Activated CD4-positive, alpha-beta T cell treated with anti-CD3 and anti-CD28 coated beads, Interleukin-2, amount 10 ng/mL, durations not matched to agents 24 days and 14 days (primary cell): ENCODE measurements around the gene TACR2. TPM values are rescaled to one million over a fixed set of nuclear protein-coding genes. Genes with fewer than 3 reads are reported as not detected.
"Not testable (repeated sequence)": the region's sequence is repeated elsewhere in the genome, so short reads cannot be mapped to it uniquely, and the experiment has no call there.

Experiments used
- DNase-seq: peaks from one replicate; pipeline ENCODE4 v3.0.0; 2022
- H3K27ac Mint-ChIP-seq: one replicate; pipeline ENCODE4 v1.8.0; 2022; ENCODE audit warnings: mild to moderate bottlenecking, mixed read lengths
- H3K27me3 Mint-ChIP-seq: one replicate; pipeline ENCODE4 v1.8.0; 2022; ENCODE audit warnings: mixed read lengths
- H3K36me3 Mint-ChIP-seq: one replicate; pipeline ENCODE4 v1.8.0; 2022; ENCODE audit warnings: low read depth, mild to moderate bottlenecking, mixed read lengths
- H3K4me1 Mint-ChIP-seq: one replicate; pipeline ENCODE4 v1.8.0; 2021; ENCODE audit warnings: mixed read lengths
- H3K4me3 Mint-ChIP-seq: one replicate; pipeline ENCODE4 v1.8.0; 2022; ENCODE audit warnings: mild to moderate bottlenecking, moderate library complexity, mixed read lengths
- H3K9me3 Mint-ChIP-seq: one replicate; pipeline ENCODE4 v1.8.0; 2021; ENCODE audit warnings: mixed read lengths
- intact Hi-C: fragments of 100-400 bp; cut with micrococcal nuclease; formaldehyde crosslinking; loops from one replicate; pipeline ENCODE4 v1.15.1; 2023
- total RNA-seq: library from RNA; stranded (reverse); gene quantifications from 2 replicates; pipeline ENCODE4 v1.2.3, GENCODE V29; 2022

TACR2 gene
- total RNA-seq, 1 donor from 2014 or later, result not detected

- Mint-ChIP-seq H3K36me3 (no peaks in the 10 kb centered on the region), H3K9me3 (no peaks in the 10 kb centered on the region), H3K4me3 (no peak overlapping the region), H3K4me1 (peaks cover 6% of the 10 kb centered on the region), H3K27me3 (peaks cover 12% of the 10 kb centered on the region), H3K27ac (no peak overlapping the region)
- DNase-seq, result no peak
- intact Hi-C loops, result no loop called here
These were observed 40.4 kb upstream of the TACR2 start for GRCh38 chr10:69456880-69457693.

- H3K36me3 Mint-ChIP-seq, result no peaks in the 10 kb centered on the region
- H3K4me3 Mint-ChIP-seq, result no peak overlapping the region
These were observed 38.5 kb upstream of the TACR2 start for GRCh38 chr10:69455006-69455763.

GRCh38 chr10:69453795-69454194, 37.1 kb upstream of the TACR2 start:
- no peak overlapping the region for H3K27ac Mint-ChIP-seq
- H3K4me3 Mint-ChIP-seq, result no peak overlapping the region
- peaks cover 15% of the 10 kb centered on the region for H3K4me1 Mint-ChIP-seq
- peaks cover 14% of the 10 kb centered on the region for H3K27me3 Mint-ChIP-seq
- intact Hi-C loops, result no loop called here
- H3K36me3 Mint-ChIP-seq, result no peaks in the 10 kb centered on the region
- no peak for DNase-seq
- no peaks in the 10 kb centered on the region for H3K9me3 Mint-ChIP-seq

More at GRCh38 chr10:69455006-69455763, 38.5 kb upstream of the TACR2 start:
- H3K9me3 Mint-ChIP-seq, result no peaks in the 10 kb centered on the region
- peaks cover 11% of the 10 kb centered on the region for H3K4me1 Mint-ChIP-seq
- no peak overlapping the region for H3K27ac Mint-ChIP-seq
- no peak for DNase-seq
- intact Hi-C loops, result no loop called here
- peaks cover 14% of the 10 kb centered on the region for H3K27me3 Mint-ChIP-seq

- intact Hi-C loops, result no loop called here
- H3K36me3 Mint-ChIP-seq, result no peaks in the 10 kb centered on the region
- DNase-seq, result no peak
- no peak overlapping the region for H3K27ac Mint-ChIP-seq
- peaks cover 15% of the 10 kb centered on the region for H3K4me1 Mint-ChIP-seq
- no peaks in the 10 kb centered on the region for H3K9me3 Mint-ChIP-seq
- H3K4me3 Mint-ChIP-seq, result peak overlapping the region; percentile 90
- peaks cover 14% of the 10 kb centered on the region for H3K27me3 Mint-ChIP-seq
These were observed 36.1 kb upstream of the TACR2 start for GRCh38 chr10:69452676-69453415.

GRCh38 chr10:69451784-69452251, 35.1 kb upstream of the TACR2 start:
- no peak for DNase-seq
- no peaks in the 10 kb centered on the region for H3K36me3 Mint-ChIP-seq
- intact Hi-C loops, result no loop called here
- no peaks in the 10 kb centered on the region for H3K9me3 Mint-ChIP-seq
- peaks cover 13% of the 10 kb centered on the region for H3K4me1 Mint-ChIP-seq
- peak overlapping the region; percentile 60 for H3K27ac Mint-ChIP-seq
- H3K4me3 Mint-ChIP-seq, result peak overlapping the region; percentile 90
- H3K27me3 Mint-ChIP-seq, result peaks cover 14% of the 10 kb centered on the region

- peak; percentile 94 for DNase-seq
- Mint-ChIP-seq H3K36me3 (no peaks in the 10 kb centered on the region), H3K4me3 (peak within 1 kb of the TSS; percentile 90), H3K27ac (peak within 1 kb of the TSS; percentile 60), H3K9me3 (no peaks in the 10 kb centered on the region), H3K4me1 (peaks cover 13% of the 10 kb centered on the region), H3K27me3 (peaks cover 14% of the 10 kb centered on the region)
- intact Hi-C loops, result no loop called here
These were observed 34.6 kb upstream of the TACR2 start, which contains the start of gene TSPAN15 for GRCh38 chr10:69451209-69451783. TSPAN15 (plus strand) TSS chr10:69451465; CDS start chr10:69451595, 130 bp downstream.

GRCh38 chr10:69450395-69450794, 33.7 kb upstream of the TACR2 start:
- DNase-seq, H3K9me3 Mint-ChIP-seq, H3K36me3 Mint-ChIP-seq, intact Hi-C loops, H3K4me3 Mint-ChIP-seq, H3K27ac Mint-ChIP-seq: not testable (repeated sequence)
- peaks cover 13% of the 10 kb centered on the region for H3K4me1 Mint-ChIP-seq
- H3K27me3 Mint-ChIP-seq, result peaks cover 14% of the 10 kb centered on the region

- Mint-ChIP-seq H3K27ac (no peak overlapping the region), H3K4me1 (peaks cover 13% of the 10 kb centered on the region), H3K9me3 (no peaks in the 10 kb centered on the region), H3K36me3 (no peaks in the 10 kb centered on the region), H3K27me3 (peaks cover 14% of the 10 kb centered on the region), H3K4me3 (peak overlapping the region; percentile 3)
- intact Hi-C loops, result no loop called here
- DNase-seq, result peak; percentile 85
These were observed 33.1 kb upstream of the TACR2 start for GRCh38 chr10:69449841-69450240.

- Mint-ChIP-seq H3K27ac (no peak overlapping the region), H3K4me1 (peaks cover 10% of the 10 kb centered on the region), H3K36me3 (no peaks in the 10 kb centered on the region), H3K4me3 (no peak overlapping the region), H3K9me3 (no peaks in the 10 kb centered on the region), H3K27me3 (peaks cover 9% of the 10 kb centered on the region)
- no peak for DNase-seq
- intact Hi-C loops, result no loop called here
These were observed 30.0 kb upstream of the TACR2 start for GRCh38 chr10:69446650-69447151.

- intact Hi-C loops, result no loop called here
- H3K9me3 Mint-ChIP-seq, result no peaks in the 10 kb centered on the region
- H3K27ac Mint-ChIP-seq, result no peak overlapping the region
- H3K4me1 Mint-ChIP-seq, result peaks cover 8% of the 10 kb centered on the region
- H3K27me3 Mint-ChIP-seq, result peaks cover 10% of the 10 kb centered on the region
- H3K4me3 Mint-ChIP-seq, result no peak overlapping the region
- no peak for DNase-seq
- H3K36me3 Mint-ChIP-seq, result no peaks in the 10 kb centered on the region
These were observed 29.5 kb upstream of the TACR2 start for GRCh38 chr10:69446229-69446628.

GRCh38 chr10:69445041-69445440, 28.3 kb upstream of the TACR2 start:
- intact Hi-C loops, result no loop called here
- no peak for DNase-seq
- Mint-ChIP-seq H3K36me3 (no peaks in the 10 kb centered on the region), H3K4me1 (peaks cover 4% of the 10 kb centered on the region), H3K27me3 (peaks cover 10% of the 10 kb centered on the region), H3K9me3 (no peaks in the 10 kb centered on the region), H3K27ac (no peak overlapping the region), H3K4me3 (no peak overlapping the region)

- Mint-ChIP-seq H3K4me3 (no peak overlapping the region), H3K4me1 (no peaks in the 10 kb centered on the region), H3K9me3 (no peaks in the 10 kb centered on the region), H3K27me3 (peaks cover 14% of the 10 kb centered on the region), H3K27ac (no peak overlapping the region), H3K36me3 (no peaks in the 10 kb centered on the region)
- intact Hi-C loops, result no loop called here
- DNase-seq, result no peak
These were observed 26.6 kb upstream of the TACR2 start for GRCh38 chr10:69443354-69443753.

- Mint-ChIP-seq H3K4me3 (no peak overlapping the region), H3K27ac (no peak overlapping the region), H3K9me3 (no peaks in the 10 kb centered on the region), H3K36me3 (no peaks in the 10 kb centered on the region), H3K27me3 (peaks cover 21% of the 10 kb centered on the region), H3K4me1 (no peaks in the 10 kb centered on the region)
- intact Hi-C loops, result no loop called here
- no peak for DNase-seq
These were observed 23.2 kb upstream of the TACR2 start for GRCh38 chr10:69439813-69440506.
